AG04449 (cell line): ENCODE measurements around the gene SPI1.
"Not testable (repeated sequence)": the region's sequence is repeated elsewhere in the genome, so short reads cannot be mapped to it uniquely, and the experiment has no call there.

Source experiments
- CTCF ChIA-PET: fragments of 350-600 bp; formaldehyde crosslinking; extraction: SDS; loops from one replicate; lab custom pipeline; 2021; ENCODE audit warnings: antibody characterized with exemption; lab: Yijun Ruan, JAX
- POLR2A ChIA-PET: fragments of 400-600, 350-600 bp; formaldehyde crosslinking; extraction: SDS; loops from one replicate; lab custom pipeline; 2020; ENCODE audit warnings: antibody characterized with exemption, inconsistent platforms; lab: Yijun Ruan, JAX
- DNase-seq: peaks from one replicate; pipeline ENCODE4 v3.0.0-alpha.2; 2010; ENCODE audit warnings: low read depth, low spot score
- H3K4me3 ChIP-seq: 2 replicates; pipeline ENCODE4 v1.5.1; 2011; ENCODE audit warnings: low read depth, mild to moderate bottlenecking, control low read depth, low read length
- CTCF ChIP-seq: IDR thresholded peaks from one replicate; pipeline ENCODE4 v1.5.1; 2011; ENCODE audit warnings: mild to moderate bottlenecking, moderate library complexity, low read length, control low read depth, inconsistent platforms; ENCODE audit not compliant: insufficient read depth; ENCODE audit errors: missing control alignments

SPI1 gene

GRCh38 chr11:47337229-47337924, 41.0 kb downstream of the SPI1 start:
- ChIA-PET POLR2A (no interaction called here), CTCF (interaction anchor here (1.0 to 1.1 kb wide), 3 partner anchors 17 to 160 kb away, joined by 3 to 5 read pairs (median 4); partner anchors contain the start of gene ARFGAP2)
- DNase-seq = no peak
- H3K4me3 ChIP-seq = no peak overlapping the region
- TF ChIP-seq CTCF = no peak

DNA sequence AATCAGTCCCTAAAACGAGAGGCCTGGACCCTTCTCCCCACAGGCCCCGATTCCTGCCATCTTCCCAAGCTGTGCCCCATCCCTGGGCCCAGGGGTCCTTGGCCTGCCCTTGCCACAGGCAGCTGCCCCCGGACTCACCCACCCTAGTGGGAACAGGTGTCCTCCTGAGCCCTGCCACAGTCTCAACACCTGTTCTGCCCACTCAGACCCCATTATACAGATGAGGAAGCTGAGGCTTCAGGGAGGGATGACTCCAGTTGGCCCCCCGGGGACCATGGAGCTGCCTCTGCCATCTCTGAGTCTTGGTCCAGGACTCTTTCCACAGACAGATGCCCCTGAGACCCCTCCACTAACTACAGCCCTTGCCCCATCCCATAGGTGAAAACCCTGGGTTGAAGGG, 41.8 kb downstream of the SPI1 start:
- ChIA-PET CTCF (interaction anchor here (1.0 to 1.1 kb wide), 4 partner anchors 18 to 159 kb away, joined by 3 to 5 read pairs (median 4); partner anchors contain the start of gene ARFGAP2), POLR2A (no interaction called here)
- no peak for DNase-seq
- no peak overlapping the region for H3K4me3 ChIP-seq
- no peak for TF ChIP-seq CTCF

DNA sequence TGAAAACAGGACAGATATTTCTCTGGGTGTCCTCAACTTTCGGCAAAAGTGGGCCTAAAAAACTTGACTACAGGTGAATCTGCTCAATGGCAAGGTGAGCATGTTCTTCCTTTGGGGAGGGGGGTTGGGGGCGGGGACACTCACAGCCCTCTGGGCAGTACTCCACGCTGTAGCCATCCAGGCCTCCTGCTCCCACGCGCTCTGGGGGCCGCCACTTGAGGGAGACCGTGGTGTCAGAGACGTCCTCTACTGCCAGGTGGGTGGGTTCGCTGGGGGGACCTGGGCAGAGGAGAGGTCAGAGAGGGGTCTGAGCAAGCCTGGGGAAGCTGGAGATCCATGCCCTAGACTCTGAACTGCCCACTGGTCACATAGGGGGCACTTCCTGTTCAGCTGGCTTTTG, 42.6 kb downstream of the SPI1 start:
- ChIA-PET POLR2A (no interaction called here), CTCF (interaction anchor here (0.9 to 1.1 kb wide), 3 partner anchors 19 to 67 kb away, joined by 3 to 4 read pairs (median 3); no protein-coding TSS in a partner anchor)
- DNase-seq = no peak
- no peak overlapping the region for H3K4me3 ChIP-seq
- TF ChIP-seq CTCF = no peak

DNA sequence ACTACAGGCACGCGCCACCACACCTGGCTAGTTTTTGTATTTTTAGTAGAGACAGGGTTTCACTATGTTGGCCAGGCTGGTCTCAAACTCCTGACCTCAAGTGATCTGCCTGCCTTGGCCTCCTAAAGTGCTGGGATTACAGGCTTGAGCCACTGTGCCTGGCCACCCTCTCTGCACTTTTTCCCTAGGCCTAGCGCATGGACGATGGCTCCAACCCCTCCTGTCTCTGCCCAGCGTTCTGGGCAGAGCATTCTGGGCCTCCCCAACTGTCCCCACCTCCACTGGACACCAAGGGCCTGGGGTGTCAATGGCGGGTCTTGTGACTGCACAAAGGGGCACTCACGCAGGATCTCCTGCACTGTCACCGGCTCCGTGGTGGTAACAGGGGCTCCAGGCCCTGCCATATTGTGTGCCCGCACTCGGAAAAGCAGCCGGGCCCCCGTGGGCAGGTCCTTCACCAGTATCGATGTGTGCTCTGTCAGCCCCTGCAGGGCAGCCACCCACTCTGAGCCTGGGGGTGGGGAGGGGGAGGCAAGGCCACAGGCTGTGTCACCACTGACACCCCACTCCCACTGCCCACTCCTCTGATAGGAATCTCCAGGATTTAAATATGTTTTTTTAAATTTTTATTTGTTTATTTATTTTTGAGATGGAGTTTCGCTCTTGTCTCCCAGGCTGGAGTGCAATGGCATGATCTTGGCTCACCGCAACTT, 43.5 kb downstream of the SPI1 start:
- H3K4me3 ChIP-seq, POLR2A ChIA-PET, DNase-seq: not testable (repeated sequence)
- CTCF ChIA-PET = interaction anchor here (1.0 to 2.0 kb wide), 2 partner anchors 68 to 156 kb away, joined by 3 to 7 read pairs; no protein-coding TSS in a partner anchor

GRCh38 chr11:47333886-47334443, 44.4 kb downstream of the SPI1 start:
- no peak overlapping the region for H3K4me3 ChIP-seq
- TF ChIP-seq CTCF = no peak
- DNase-seq = no peak
- CTCF ChIA-PET = interaction anchor here (1.8 to 2.0 kb wide), 2 partner anchors 21 to 155 kb away, joined by 7 read pairs; no protein-coding TSS in a partner anchor
- POLR2A ChIA-PET = no interaction called here

DNA sequence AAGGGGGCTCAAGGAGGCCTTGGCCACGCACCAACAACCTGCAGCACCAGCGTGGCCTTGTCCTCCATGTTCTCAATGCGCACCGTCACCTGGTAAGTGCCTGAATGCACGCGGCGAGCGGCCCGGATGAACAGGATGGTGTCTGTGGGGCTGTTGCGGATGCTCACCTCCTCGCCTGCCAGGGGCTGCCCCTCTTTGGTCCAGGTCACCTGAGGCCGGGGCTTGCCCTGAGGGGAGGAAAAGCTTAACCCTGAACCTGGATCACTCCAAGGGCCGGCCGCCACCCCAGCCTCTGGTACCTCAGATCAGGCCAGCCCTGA, 44.9 kb downstream of the SPI1 start:
- ChIA-PET CTCF (interaction anchor here (1.8 to 2.0 kb wide), 2 partner anchors 21 to 154 kb away, joined by 7 read pairs; no protein-coding TSS in a partner anchor), POLR2A (no interaction called here)
- no peak for TF ChIP-seq CTCF

More for the DNA sequence above, 44.9 kb downstream of the SPI1 start:
- H3K4me3 ChIP-seq = no peak overlapping the region
- DNase-seq = no peak
